Esophagus squamous epithelium (tissue), 5 donors: ENCODE results near the gene SCARF1. TPM values are rescaled to one million over a fixed set of nuclear protein-coding genes. Genes with fewer than 3 reads are reported as not detected.
"Not testable (repeated sequence)": the region's sequence is repeated elsewhere in the genome, so short reads cannot be mapped to it uniquely, and the experiment has no call there.

Experiments used
- DNase-seq: peaks from one replicate; lab custom pipeline; 2025; lab: John Stamatoyannopoulos, UW
- H3K27ac ChIP-seq, 4 donors: fragments of 200-600 bp; sonication (generic); one replicate each; pipeline ENCODE4 v1.5.1; 2016 to 2019; ENCODE audit warnings: mild to moderate bottlenecking in 1 of 4
- H3K27me3 ChIP-seq, 4 donors: fragments of 200-600 bp; sonication (generic); 1 replicate in 3 of 4; 2 replicates in 1 of 4; pipeline versions ENCODE4 v1.5.1 to v1.6.0; 2017 to 2021; ENCODE audit warnings: antibody characterized with exemption in 1 of 4
- H3K36me3 ChIP-seq, 3 donors: fragments of 200-600 bp; sonication (generic); one replicate each; pipeline ENCODE4 v1.5.1; 2016 to 2019
- H3K4me1 ChIP-seq, 3 donors: fragments of 200-600 bp; sonication (generic); one replicate each; pipeline ENCODE4 v1.5.1; 2017 to 2019
- H3K4me3 ChIP-seq, 4 donors: fragments of 200-600 bp; sonication (generic); 1 replicate in 3 of 4; 2 replicates in 1 of 4; pipeline ENCODE4 v1.5.1; 2016 to 2019; ENCODE audit warnings: mild to moderate bottlenecking in 2 of 4, moderate library complexity in 1 of 4
- H3K9me3 ChIP-seq, 3 donors: fragments of 200-600 bp; sonication (generic); one replicate each; pipeline ENCODE4 v1.5.1; 2016 to 2019
- POLR2A ChIP-seq, 4 donors: fragments of 450-650 bp; IDR thresholded peaks; one replicate each; pipeline ENCODE4 v1.6.1; 2017; ENCODE audit warnings: antibody characterized with exemption in 4 of 4, mild to moderate bottlenecking in 4 of 4, moderate library complexity in 3 of 4
- WGBS, 2 donors: methylation state at CpG; one replicate each; pipeline ENCODE4 v1.1.5; 2018; 5-methylcytosine and 5-hydroxymethylcytosine counted together
- intact Hi-C: fragments of 100-400 bp; cut with DNase I; formaldehyde crosslinking; loops from one replicate; pipeline ENCODE4 v1.15.0; 2022
- total RNA-seq, 4 donors: library from RNA; depleted of rRNA; stranded (reverse); fragments of >200 nt; gene quantifications; one replicate each; pipeline ENCODE4 v1.1.0, GENCODE V29; 2016
- TF ChIP-seq, protein P1 (sequence below), 6 experiments: fragments of 450-650 bp in 4 of 6; fragments of 200-600 bp in 2 of 6; sonication (generic) in 2 of 6; IDR thresholded peaks; one replicate each; pipeline ENCODE4 v1.5.1; 2016 to 2019; ENCODE audit warnings: antibody characterized with exemption in 6 of 6, mild to moderate bottlenecking in 4 of 6, moderate library complexity in 4 of 6
- donor health status: DM: yes; HTN: yes; CAD: no.

The SCARF1 gene, protein sequence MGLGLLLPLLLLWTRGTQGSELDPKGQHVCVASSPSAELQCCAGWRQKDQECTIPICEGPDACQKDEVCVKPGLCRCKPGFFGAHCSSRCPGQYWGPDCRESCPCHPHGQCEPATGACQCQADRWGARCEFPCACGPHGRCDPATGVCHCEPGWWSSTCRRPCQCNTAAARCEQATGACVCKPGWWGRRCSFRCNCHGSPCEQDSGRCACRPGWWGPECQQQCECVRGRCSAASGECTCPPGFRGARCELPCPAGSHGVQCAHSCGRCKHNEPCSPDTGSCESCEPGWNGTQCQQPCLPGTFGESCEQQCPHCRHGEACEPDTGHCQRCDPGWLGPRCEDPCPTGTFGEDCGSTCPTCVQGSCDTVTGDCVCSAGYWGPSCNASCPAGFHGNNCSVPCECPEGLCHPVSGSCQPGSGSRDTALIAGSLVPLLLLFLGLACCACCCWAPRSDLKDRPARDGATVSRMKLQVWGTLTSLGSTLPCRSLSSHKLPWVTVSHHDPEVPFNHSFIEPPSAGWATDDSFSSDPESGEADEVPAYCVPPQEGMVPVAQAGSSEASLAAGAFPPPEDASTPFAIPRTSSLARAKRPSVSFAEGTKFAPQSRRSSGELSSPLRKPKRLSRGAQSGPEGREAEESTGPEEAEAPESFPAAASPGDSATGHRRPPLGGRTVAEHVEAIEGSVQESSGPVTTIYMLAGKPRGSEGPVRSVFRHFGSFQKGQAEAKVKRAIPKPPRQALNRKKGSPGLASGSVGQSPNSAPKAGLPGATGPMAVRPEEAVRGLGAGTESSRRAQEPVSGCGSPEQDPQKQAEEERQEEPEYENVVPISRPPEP
- total RNA-seq: 1 to 10 TPM; 2.0 to 5.7 (median 3.3) TPM

DNA sequence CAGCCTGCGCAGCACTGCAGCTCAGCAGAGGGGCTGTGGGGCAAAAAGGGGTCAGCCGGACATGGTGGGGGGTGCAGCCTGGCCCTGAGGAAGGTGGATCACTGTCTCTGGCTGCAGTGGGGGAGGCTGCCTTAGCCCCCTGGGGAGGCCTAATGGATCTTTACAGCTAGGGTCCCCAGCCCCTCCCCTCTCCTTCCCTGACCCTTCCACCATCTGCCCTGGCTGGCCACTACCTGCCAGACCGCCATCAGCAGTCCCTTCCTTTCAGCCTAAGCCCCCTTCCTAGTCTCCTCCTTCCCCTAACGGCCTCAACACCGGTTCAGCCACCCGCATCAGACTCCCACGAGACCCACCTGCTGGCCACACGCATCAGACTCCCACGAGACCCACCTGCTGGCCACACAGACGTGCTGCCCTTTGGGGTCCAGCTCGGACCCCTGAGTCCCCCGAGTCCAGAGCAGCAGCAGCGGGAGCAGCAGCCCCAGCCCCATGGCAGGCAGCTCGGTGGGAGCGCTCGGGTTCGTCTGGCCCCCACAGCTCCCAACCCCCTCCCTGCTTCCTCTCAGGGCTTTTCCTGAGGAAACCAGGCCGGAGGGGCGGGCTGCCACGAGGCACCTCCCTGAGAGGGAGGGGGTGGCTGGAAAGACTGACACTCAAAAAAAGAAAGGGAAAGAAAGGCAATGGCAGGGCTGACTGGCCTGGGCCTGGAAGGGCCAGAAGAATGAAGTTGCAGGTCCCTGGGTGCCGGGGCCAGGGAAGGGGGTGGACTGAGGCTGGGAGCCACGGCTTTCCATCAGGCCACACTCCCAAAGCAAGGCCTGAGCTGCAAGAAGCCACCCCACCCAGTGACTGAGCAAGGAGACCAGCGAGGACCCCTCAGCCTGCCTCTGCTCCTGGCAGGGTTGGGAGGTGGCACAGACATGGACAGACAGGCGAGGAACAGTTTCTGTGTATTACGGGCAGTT is at the start of gene SCARF1:
Gene SCARF1, minus strand, starts transcription at position 526 of the 965 bp plus-strand sequence. Its CDS starts 35 bp downstream, at position 491.
- Histone ChIP-seq H3K27me3 (no peaks in the 10 kb centered on the region), H3K27ac (peak within 1 kb of the TSS; percentile 56 to 87 (median 70)), H3K4me1 (peaks cover 32 to 74% (median 35%) of the 10 kb centered on the region in 3 donors), H3K4me3 (peak within 1 kb of the TSS; percentile 9 to 74 (median 44)), H3K36me3 (peaks cover 0 to 12% (median under 1%) of the 10 kb centered on the region in 3 donors), H3K9me3 (no peaks in the 10 kb centered on the region)
- intact Hi-C loops: no loop called here
- DNase-seq: no peak
- 63 to 75% methylated on average over 6 to 11 of the region's 25 CpGs for WGBS, 2 donors
- TF ChIP-seq POLR2A (IDR thresholded peaks at IDR 0.05): peak in 2 of 4 donors; percentile 37 to 38
- TF ChIP-seq, protein P1, sequence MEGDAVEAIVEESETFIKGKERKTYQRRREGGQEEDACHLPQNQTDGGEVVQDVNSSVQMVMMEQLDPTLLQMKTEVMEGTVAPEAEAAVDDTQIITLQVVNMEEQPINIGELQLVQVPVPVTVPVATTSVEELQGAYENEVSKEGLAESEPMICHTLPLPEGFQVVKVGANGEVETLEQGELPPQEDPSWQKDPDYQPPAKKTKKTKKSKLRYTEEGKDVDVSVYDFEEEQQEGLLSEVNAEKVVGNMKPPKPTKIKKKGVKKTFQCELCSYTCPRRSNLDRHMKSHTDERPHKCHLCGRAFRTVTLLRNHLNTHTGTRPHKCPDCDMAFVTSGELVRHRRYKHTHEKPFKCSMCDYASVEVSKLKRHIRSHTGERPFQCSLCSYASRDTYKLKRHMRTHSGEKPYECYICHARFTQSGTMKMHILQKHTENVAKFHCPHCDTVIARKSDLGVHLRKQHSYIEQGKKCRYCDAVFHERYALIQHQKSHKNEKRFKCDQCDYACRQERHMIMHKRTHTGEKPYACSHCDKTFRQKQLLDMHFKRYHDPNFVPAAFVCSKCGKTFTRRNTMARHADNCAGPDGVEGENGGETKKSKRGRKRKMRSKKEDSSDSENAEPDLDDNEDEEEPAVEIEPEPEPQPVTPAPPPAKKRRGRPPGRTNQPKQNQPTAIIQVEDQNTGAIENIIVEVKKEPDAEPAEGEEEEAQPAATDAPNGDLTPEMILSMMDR (IDR thresholded peaks at IDR 0.05): no peak

DNA sequence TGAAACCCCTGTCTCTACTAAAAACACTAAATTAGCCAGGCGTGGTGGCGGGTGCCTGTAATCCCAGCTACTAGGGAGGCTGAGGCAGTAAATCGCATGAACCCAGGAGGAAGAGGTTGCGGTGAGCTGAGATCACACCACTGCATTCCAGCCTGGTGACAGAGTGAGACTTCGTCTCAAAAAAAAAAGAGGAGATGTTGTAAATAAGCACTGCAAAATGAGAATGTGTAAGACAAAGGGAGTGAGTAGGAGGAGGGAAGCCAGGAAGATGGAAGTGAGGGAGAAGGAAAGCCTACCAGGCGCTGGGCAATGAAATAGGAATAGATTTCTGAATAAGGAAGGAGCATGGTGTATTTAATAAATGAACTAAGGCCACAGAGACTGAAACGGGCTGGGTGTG is 47.8 kb upstream of the SCARF1 start:
- no peaks in the 10 kb centered on the region for H3K9me3 ChIP-seq
- no peak overlapping the region for H3K4me3 ChIP-seq
- TF ChIP-seq, protein P1 (IDR thresholded peaks at IDR 0.05): no peak
- TF ChIP-seq POLR2A (IDR thresholded peaks at IDR 0.05): no peak
- WGBS, 2 donors: 83 to 92% methylated on average over 7 of the region's 7 CpGs
- no peaks in the 10 kb centered on the region for H3K27me3 ChIP-seq
- no peaks in the 10 kb centered on the region for H3K36me3 ChIP-seq
- DNase-seq: no peak
- intact Hi-C loops: no loop called here
- H3K4me1 ChIP-seq: no peaks in the 10 kb centered on the region
- H3K27ac ChIP-seq: no peak overlapping the region

DNA sequence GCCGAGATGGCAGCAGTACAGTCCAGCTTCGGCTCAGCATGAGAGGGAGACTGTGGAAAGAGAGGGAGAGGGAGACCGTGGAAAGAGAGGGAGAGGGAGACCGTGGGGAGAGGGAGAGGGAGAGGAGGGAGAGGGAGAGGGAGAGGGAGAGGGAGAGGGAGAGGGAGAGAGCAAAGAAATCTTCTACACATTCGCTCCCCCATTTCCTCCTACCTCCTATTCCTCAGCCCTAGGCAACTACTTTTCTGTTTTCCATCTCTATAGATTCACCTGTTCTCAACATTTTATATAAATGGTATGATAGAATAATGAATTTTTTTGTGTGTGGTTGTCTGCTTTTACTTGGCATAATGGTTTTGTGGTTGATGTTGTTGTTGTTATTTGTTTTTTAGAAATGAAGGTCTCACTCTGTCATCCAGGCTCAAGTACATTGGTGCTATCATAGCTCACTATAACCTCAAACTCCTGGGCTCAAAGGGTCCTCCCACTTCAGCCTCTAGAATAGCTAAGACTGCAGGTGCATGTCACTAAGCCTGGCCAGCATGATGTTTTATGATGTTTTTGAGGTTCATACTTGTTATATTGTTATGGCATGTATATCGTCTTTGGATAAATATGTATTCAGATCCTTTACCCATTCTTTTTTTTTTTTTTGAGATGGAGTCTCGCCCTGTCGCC is 45.2 kb upstream of the SCARF1 start:
- Histone ChIP-seq H3K4me3 (no peak overlapping the region), H3K4me1 (peaks cover 0 to 9% (median 0%) of the 10 kb centered on the region in 3 donors), H3K9me3 (no peaks in the 10 kb centered on the region), H3K27ac (no peak overlapping the region), H3K36me3 (no peaks in the 10 kb centered on the region), H3K27me3 (no peaks in the 10 kb centered on the region)
- TF ChIP-seq, protein P1 (IDR thresholded peaks at IDR 0.05): no peak
- no peak for TF ChIP-seq POLR2A (IDR thresholded peaks at IDR 0.05)
- intact Hi-C loops: no loop called here
- WGBS, 2 donors: 68 to 86% methylated on average over 6 to 7 of the region's 8 CpGs
- DNase-seq: no peak

DNA sequence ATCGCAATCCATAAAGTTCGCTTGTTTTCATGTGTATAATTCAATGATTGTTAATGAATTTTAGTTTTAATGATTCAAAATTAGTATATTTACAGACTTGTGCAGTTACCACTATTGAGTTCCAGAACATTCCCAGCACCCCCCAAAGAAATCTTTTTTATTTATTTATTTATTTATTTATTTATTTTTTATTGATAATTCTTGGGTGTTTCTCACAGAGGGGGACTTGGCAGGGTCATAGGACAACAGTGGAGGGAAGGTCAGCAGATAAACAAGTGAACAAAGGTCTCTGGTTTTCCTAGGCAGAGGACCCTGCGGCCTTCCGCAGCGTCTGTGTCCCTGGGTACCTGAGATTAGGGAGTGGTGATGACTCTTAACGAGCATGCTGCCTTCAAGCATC is 42.9 kb upstream of the SCARF1 start:
- H3K36me3 ChIP-seq, intact Hi-C loops, H3K27me3 ChIP-seq, H3K9me3 ChIP-seq, DNase-seq, H3K27ac ChIP-seq, H3K4me3 ChIP-seq: not testable (repeated sequence)
- H3K4me1 ChIP-seq: peaks cover 7 to 25% (median 8%) of the 10 kb centered on the region in 3 donors
- WGBS, 2 donors: 70 to 71% methylated on average over 2 to 5 of the region's 6 CpGs
